Measurements from ENCODE around the gene WWOX.

DNA sequence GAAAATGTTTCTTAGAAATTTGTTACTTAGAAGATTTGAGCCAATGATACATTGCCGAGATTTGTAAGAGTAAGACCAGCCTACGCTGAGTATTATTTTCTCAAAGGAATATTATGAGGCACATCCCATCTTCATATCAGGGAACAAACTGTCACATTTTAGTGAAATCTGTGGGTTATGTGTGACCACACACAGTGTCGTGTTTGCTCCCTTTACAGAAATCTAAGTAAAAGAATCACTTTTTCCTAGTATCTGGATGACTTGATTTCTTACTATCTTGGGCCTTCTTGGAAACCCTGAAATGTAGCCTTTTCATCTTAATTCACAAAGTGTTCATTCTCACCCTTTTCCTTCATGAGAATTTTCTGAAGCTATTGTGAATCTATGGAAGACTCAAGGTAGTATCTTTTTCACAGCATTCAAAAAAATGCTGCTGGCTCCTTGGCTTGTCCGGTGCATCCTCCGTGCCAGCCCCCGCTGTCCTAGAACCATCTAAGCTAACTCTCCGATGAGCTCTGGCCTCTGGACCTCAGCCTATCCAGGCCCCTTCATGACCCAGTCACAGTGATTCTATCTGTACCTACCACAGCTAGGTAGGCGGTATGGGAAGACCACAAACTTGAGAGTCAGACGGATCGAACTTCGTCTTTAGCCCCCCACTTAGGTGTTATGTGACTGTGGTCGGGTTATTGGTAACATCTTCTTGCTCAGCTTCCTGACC lies 976.8 kb downstream of the WWOX start:
- TF ChIP-seq, protein P1, sequence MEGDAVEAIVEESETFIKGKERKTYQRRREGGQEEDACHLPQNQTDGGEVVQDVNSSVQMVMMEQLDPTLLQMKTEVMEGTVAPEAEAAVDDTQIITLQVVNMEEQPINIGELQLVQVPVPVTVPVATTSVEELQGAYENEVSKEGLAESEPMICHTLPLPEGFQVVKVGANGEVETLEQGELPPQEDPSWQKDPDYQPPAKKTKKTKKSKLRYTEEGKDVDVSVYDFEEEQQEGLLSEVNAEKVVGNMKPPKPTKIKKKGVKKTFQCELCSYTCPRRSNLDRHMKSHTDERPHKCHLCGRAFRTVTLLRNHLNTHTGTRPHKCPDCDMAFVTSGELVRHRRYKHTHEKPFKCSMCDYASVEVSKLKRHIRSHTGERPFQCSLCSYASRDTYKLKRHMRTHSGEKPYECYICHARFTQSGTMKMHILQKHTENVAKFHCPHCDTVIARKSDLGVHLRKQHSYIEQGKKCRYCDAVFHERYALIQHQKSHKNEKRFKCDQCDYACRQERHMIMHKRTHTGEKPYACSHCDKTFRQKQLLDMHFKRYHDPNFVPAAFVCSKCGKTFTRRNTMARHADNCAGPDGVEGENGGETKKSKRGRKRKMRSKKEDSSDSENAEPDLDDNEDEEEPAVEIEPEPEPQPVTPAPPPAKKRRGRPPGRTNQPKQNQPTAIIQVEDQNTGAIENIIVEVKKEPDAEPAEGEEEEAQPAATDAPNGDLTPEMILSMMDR (IDR thresholded peaks at IDR 0.05; ENCODE audit: borderline replicate concordance, extremely low read depth, low read length, poor library complexity, severe bottlenecking) = no peak
- no peak for TF ChIP-seq EZH2 (IDR thresholded peaks at IDR 0.05; ENCODE audit: borderline replicate concordance, low read depth, low read length, severe bottlenecking)
